Endothelial cell of umbilical vein (primary cell): Measurements from ENCODE around the gene ANO6. TPM values are rescaled to one million over a fixed set of nuclear protein-coding genes. Genes with fewer than 3 reads are reported as not detected.

Experiments
- BruUV-seq: library from RNA; stranded (reverse); fragments of 400-500 nt; replicated peaks from 2 replicates; lab custom pipeline; 2021; lab: Mats Ljungman, UMichigan
- CTCF ChIA-PET: fragments of 300-600, 350-600 bp; sonication (Branson Sonifier 250); formaldehyde crosslinking; loops from one replicate; lab custom pipeline; 2021; ENCODE audit warnings: antibody characterized with exemption, inconsistent platforms; lab: Charles Lee
- POLR2A ChIA-PET: fragments of 300-600, 350-600 bp; sonication (Branson Sonifier 250); formaldehyde crosslinking; loops from one replicate; lab custom pipeline; 2021; ENCODE audit warnings: antibody characterized with exemption, inconsistent platforms; lab: Charles Lee
- DNase-seq: peaks from one replicate; pipeline ENCODE4 v3.0.0-alpha.2; 2011; ENCODE audit warnings: low read depth, low spot score
- FAIRE-seq: peaks from 2 replicates; lab custom pipeline; 2011; peaks lifted over from hg19 to GRCh38; lab: Jason Lieb, UNC
- H2AFZ ChIP-seq: 2 replicates; pipeline ENCODE4 v1.6.0; 2012; ENCODE audit warnings: low read depth, low read length, control low read depth, inconsistent platforms
- H3K27ac ChIP-seq: 2 replicates; pipeline ENCODE4 v1.5.1; 2011; ENCODE audit warnings: low read depth, mild to moderate bottlenecking, control low read depth, low read length, moderate library complexity; ENCODE audit not compliant: insufficient read depth
- H3K27me3 ChIP-seq, 2 experiments: 2 replicates each; pipeline versions ENCODE4 v1.6.0 to v1.6.1; 2011; ENCODE audit warnings: low read length in 2 of 2, mixed read lengths in 1 of 2; ENCODE audit not compliant: control insufficient read depth in 2 of 2, insufficient read depth in 2 of 2
- H3K36me3 ChIP-seq, 2 experiments: 2 replicates in 1 of 2; 3 replicates in 1 of 2; pipeline ENCODE4 v1.5.1; 2011; ENCODE audit warnings: low read length in 2 of 2, mild to moderate bottlenecking in 1 of 2, moderate library complexity in 1 of 2; ENCODE audit not compliant: control insufficient read depth in 2 of 2, insufficient read depth in 2 of 2; ENCODE audit errors: extremely low read depth in 1 of 2
- H3K4me1 ChIP-seq: 3 replicates; pipeline ENCODE4 v1.5.1; 2011; ENCODE audit warnings: mild to moderate bottlenecking, low read length; ENCODE audit not compliant: control insufficient read depth, insufficient read depth; ENCODE audit errors: extremely low read depth
- H3K4me2 ChIP-seq: 2 replicates; pipeline ENCODE4 v1.6.1; 2011; ENCODE audit warnings: low read length, control low read depth, mixed read lengths; ENCODE audit not compliant: insufficient read depth
- H3K4me3 ChIP-seq, 3 experiments: fragments of 200-600 bp in 1 of 3; sonication (generic), shearing (Covaris generic) in 1 of 3; replicated peaks in 1 of 3; 2 replicates each; pipeline ENCODE4 v1.5.1; 2011 to 2016; ENCODE audit warnings: control low read depth in 3 of 3, low read length in 3 of 3, mild to moderate bottlenecking in 2 of 3, inconsistent platforms in 1 of 3, low read depth in 1 of 3, moderate library complexity in 1 of 3; ENCODE audit not compliant: insufficient read depth in 1 of 3
- H3K79me2 ChIP-seq: 2 replicates; pipeline ENCODE4 v1.6.0; 2012; ENCODE audit warnings: low read length, inconsistent platforms; ENCODE audit not compliant: control insufficient read depth, insufficient read depth
- H3K9ac ChIP-seq: replicated peaks from 2 replicates; pipeline ENCODE3; 2011; ENCODE audit warnings: low read length, control low read depth; ENCODE audit not compliant: insufficient read depth; ENCODE audit errors: extremely low read depth
- H3K9me1 ChIP-seq: replicated peaks from 3 replicates; pipeline ENCODE4 v1.6.0; 2011; ENCODE audit warnings: mild to moderate bottlenecking, low read length; ENCODE audit not compliant: control insufficient read depth, insufficient read depth; ENCODE audit errors: extremely low read depth
- H3K9me3 ChIP-seq: replicated peaks from 2 replicates; pipeline ENCODE4 v1.5.1; 2012; ENCODE audit warnings: low read length, inconsistent platforms; ENCODE audit not compliant: control insufficient read depth, insufficient read depth
- H4K20me1 ChIP-seq: replicated peaks from 2 replicates; pipeline ENCODE3; 2011; ENCODE audit warnings: mild to moderate bottlenecking, low read length; ENCODE audit not compliant: control insufficient read depth, insufficient read depth; ENCODE audit errors: extremely low read depth
- EZH2 ChIP-seq: IDR thresholded peaks from 2 replicates; pipeline ENCODE4 v1.6.1; 2012; ENCODE audit warnings: borderline replicate concordance, low read depth, mild to moderate bottlenecking, moderate library complexity, low read length, inconsistent platforms; ENCODE audit not compliant: severe bottlenecking
- FOS ChIP-seq: IDR thresholded peaks from 2 replicates; pipeline ENCODE4 v1.6.1; 2011; ENCODE audit warnings: mild to moderate bottlenecking, low read length, moderate library complexity, borderline replicate concordance; ENCODE audit not compliant: insufficient read depth
- GATA2 ChIP-seq: IDR thresholded peaks from 2 replicates; pipeline ENCODE4 v1.7.0; 2011; ENCODE audit warnings: low read depth, mild to moderate bottlenecking, moderate library complexity, mixed read lengths, low read length; ENCODE audit not compliant: insufficient read length, insufficient read depth
- JUN ChIP-seq: IDR thresholded peaks from 2 replicates; pipeline ENCODE4 v1.6.1; 2011; ENCODE audit warnings: borderline replicate concordance, low read depth; ENCODE audit not compliant: insufficient read length, insufficient read depth
- MYC ChIP-seq: IDR thresholded peaks from one replicate; pipeline ENCODE4 v1.6.1; 2011; ENCODE audit warnings: mild to moderate bottlenecking, low read depth, low read length
- POLR2A ChIP-seq: IDR thresholded peaks from 2 replicates; pipeline ENCODE4 v1.6.1; 2012; ENCODE audit warnings: low read depth, mild to moderate bottlenecking, control low read depth, low read length
- POLR2AphosphoS5 ChIP-seq: IDR thresholded peaks from 2 replicates; pipeline ENCODE4 v1.6.1; 2012; ENCODE audit warnings: low read depth, mild to moderate bottlenecking, control low read depth, low read length, moderate library complexity; ENCODE audit not compliant: insufficient read depth
- dilution Hi-C: fragments of 300-500 bp; cut with MboI; formaldehyde crosslinking; loops from one replicate; pipeline ENCODE4 v1.15.0; 2019; ENCODE audit warnings: low sequenced_read_pairs; ENCODE audit not compliant: extremely low pct_ligation_motif_present
- intact Hi-C: fragments of 100-400 bp; cut with micrococcal nuclease; formaldehyde crosslinking; loops from one replicate; pipeline ENCODE4 v1.10.0; 2022
- polyA plus RNA-seq, 4 experiments: library from polyadenylated mRNA; depleted of rRNA in 3 of 4; stranded (reverse) in 3 of 4; unstranded in 1 of 4; fragments of >200 nt; gene quantifications; 2 replicates each; pipeline versions ENCODE4 v1.2.1 to v1.2.3, GENCODE V29; 2011 to 2012; ENCODE audit warnings: missing spikeins in 1 of 4
- total RNA-seq: library from RNA; stranded (reverse); gene quantifications from 2 replicates; pipeline ENCODE4 v1.2.3, GENCODE V29; 2021
- TF ChIP-seq, protein P1 (sequence below): IDR thresholded peaks from 2 replicates; pipeline ENCODE4 v1.6.1; 2011; ENCODE audit not compliant: insufficient read depth, insufficient read length
- TF ChIP-seq, protein P2 (sequence below), 2 donors: IDR thresholded peaks; 1 replicate in 1 of 2; 2 replicates in 1 of 2; pipeline ENCODE4 v1.5.1; 2011; ENCODE audit warnings: low read length in 2 of 2, mild to moderate bottlenecking in 2 of 2, moderate library complexity in 2 of 2, control low read depth in 1 of 2, inconsistent platforms in 1 of 2, low read depth in 1 of 2; ENCODE audit not compliant: insufficient read depth in 1 of 2; ENCODE audit errors: extremely low read depth in 1 of 2

ANO6 gene
- total and polyA plus RNA-seq, 2 donors (not counting 3 experiments of a cell fraction or from before 2014, with no cell fraction given) = 21.3 to 67.6 TPM

DNA sequence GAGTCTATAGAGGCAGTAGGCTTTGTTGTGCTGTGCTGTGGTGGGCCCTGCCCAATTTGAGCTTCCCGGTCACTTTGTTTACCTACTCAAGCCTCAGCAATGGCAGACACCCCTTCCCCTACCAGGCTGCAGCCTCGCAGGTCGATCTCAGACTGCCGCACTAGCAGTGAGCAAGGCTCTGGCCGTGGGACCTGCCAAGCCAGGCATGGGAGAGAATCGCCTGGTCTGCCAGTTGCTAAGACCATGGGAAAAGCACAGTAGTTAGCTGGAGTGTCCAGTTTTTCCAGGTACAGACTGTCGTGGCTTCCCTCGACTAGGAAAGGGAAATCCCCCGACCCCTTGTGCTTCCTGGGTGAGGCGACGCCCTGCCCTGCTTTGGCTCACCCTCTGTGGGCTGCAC lies 26.3 kb downstream of the ANO6 start:
- intact Hi-C loops = no loop called here

DNA sequence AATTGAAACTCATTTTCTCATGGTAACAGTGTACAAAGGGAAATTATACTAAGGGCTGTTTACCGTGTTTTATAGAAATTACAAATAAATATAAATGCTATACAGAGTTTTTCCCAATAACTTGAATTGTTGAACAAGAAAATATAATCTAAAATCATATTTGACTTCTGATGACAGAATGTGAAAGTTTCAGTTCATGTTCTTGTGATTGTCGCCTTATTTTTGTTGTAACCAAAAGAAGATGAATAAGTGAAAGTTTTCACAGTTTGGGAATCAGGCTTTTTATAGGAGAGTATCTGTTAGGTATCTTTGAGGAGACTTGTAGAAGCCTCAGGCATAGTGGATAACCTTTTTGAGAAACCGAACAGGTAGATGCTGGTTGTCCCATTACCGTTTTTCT lies 28.1 kb downstream of the ANO6 start:
- H3K9me3 ChIP-seq = no peaks in the 10 kb centered on the region
- CTCF ChIA-PET = interaction anchor here (1.6 kb wide), 1 partner anchor 9 kb away, joined by 5 read pairs; no protein-coding TSS in a partner anchor
- peaks cover 4% of the 10 kb centered on the region for H4K20me1 ChIP-seq
- DNase-seq (no peak), FAIRE-seq (no peak)
- H3K27ac ChIP-seq = no peak overlapping the region
- no peak overlapping the region for H3K9ac ChIP-seq
- no peaks in the 10 kb centered on the region for H3K36me3 ChIP-seq
- peaks cover 1% of the 10 kb centered on the region for H3K4me1 ChIP-seq
- no peak overlapping the region for H3K4me3 ChIP-seq
- TF ChIP-seq, protein P1, sequence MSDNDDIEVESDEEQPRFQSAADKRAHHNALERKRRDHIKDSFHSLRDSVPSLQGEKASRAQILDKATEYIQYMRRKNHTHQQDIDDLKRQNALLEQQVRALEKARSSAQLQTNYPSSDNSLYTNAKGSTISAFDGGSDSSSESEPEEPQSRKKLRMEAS = no peak
- no peak for TF ChIP-seq JUN
- TF ChIP-seq EZH2 = no peak
- TF ChIP-seq FOS = no peak
- TF ChIP-seq, protein P2, sequence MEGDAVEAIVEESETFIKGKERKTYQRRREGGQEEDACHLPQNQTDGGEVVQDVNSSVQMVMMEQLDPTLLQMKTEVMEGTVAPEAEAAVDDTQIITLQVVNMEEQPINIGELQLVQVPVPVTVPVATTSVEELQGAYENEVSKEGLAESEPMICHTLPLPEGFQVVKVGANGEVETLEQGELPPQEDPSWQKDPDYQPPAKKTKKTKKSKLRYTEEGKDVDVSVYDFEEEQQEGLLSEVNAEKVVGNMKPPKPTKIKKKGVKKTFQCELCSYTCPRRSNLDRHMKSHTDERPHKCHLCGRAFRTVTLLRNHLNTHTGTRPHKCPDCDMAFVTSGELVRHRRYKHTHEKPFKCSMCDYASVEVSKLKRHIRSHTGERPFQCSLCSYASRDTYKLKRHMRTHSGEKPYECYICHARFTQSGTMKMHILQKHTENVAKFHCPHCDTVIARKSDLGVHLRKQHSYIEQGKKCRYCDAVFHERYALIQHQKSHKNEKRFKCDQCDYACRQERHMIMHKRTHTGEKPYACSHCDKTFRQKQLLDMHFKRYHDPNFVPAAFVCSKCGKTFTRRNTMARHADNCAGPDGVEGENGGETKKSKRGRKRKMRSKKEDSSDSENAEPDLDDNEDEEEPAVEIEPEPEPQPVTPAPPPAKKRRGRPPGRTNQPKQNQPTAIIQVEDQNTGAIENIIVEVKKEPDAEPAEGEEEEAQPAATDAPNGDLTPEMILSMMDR (IDR thresholded peaks at IDR 0.05; ENCODE audit: extremely low read depth in 1 of 2, insufficient read depth in 1 of 2, low read depth in 1 of 2, low read length in 2 of 2) = no peak
- no peak for TF ChIP-seq GATA2
- TF ChIP-seq POLR2AphosphoS5 = no peak
- no peak for TF ChIP-seq MYC
- no peak for TF ChIP-seq POLR2A
- intact Hi-C loops = no loop called here
- H3K79me2 ChIP-seq = peaks cover 56% of the 10 kb centered on the region
- H2AFZ ChIP-seq = no peak overlapping the region
- H3K4me2 ChIP-seq = no peak overlapping the region
- dilution Hi-C loops = no loop called here
- BruUV-seq = no TSS peak
- POLR2A ChIA-PET = no interaction called here
- H3K9me1 ChIP-seq = no peaks in the 10 kb centered on the region
- no peaks in the 10 kb centered on the region for H3K27me3 ChIP-seq

More for the DNA sequence above, 26.3 kb downstream of the ANO6 start:
- dilution Hi-C loops = no loop called here
- Histone ChIP-seq H4K20me1 (peaks cover 4% of the 10 kb centered on the region), H3K36me3 (no peaks in the 10 kb centered on the region), H3K79me2 (peaks cover 49% of the 10 kb centered on the region), H2AFZ (no peak overlapping the region), H3K9me1 (no peaks in the 10 kb centered on the region), H3K9ac (no peak overlapping the region), H3K27ac (no peak overlapping the region), H3K4me1 (no peaks in the 10 kb centered on the region), H3K27me3 (no peaks in the 10 kb centered on the region), H3K4me2 (no peak overlapping the region), H3K9me3 (no peaks in the 10 kb centered on the region), H3K4me3 (no peak overlapping the region)
- ChIA-PET POLR2A (no interaction called here), CTCF (no interaction called here)
- DNase-seq = no peak
- no peak for FAIRE-seq
- TF ChIP-seq MYC (no peak), EZH2 (no peak), POLR2A (no peak), JUN (no peak)
- no TSS peak for BruUV-seq
